ENCODE results near the gene NPPA.

Gene NPPA

GRCh38 chr1:11842154-11843041 is 5.2 kb downstream of the NPPA start:
- no peak for DNase-seq (ENCODE audit: low read depth in 2 of 2)

- DNase-seq (ENCODE audit: low read depth in 2 of 2) = no peak
These were observed 6.1 kb downstream of the NPPA start for GRCh38 chr1:11841245-11842153.

GRCh38 chr1:11839727-11840705 is 7.6 kb downstream of the NPPA start:
- no peak for DNase-seq (ENCODE audit: low read depth in 2 of 2)

GRCh38 chr1:11838349-11839272 is 9.0 kb downstream of the NPPA start:
- DNase-seq (ENCODE audit: low read depth in 2 of 2) = peak in 1 of 2 experiments; percentile 15

GRCh38 chr1:11837767-11838348 is 9.7 kb downstream of the NPPA start:
- DNase-seq (ENCODE audit: low read depth in 2 of 2) = no peak

GRCh38 chr1:11836955-11837766 is 10.4 kb downstream of the NPPA start:
- no peak for DNase-seq (ENCODE audit: low read depth in 2 of 2)

- DNase-seq (ENCODE audit: low read depth in 2 of 2) = no peak
These were observed 11.9 kb downstream of the NPPA start for GRCh38 chr1:11835441-11836225.

GRCh38 chr1:11833900-11834299 is 13.7 kb downstream of the NPPA start:
- DNase-seq (ENCODE audit: low read depth in 2 of 2) = no peak

GRCh38 chr1:11833497-11833896 is 14.1 kb downstream of the NPPA start:
- DNase-seq (ENCODE audit: low read depth in 2 of 2) = no peak

- no peak for DNase-seq (ENCODE audit: low read depth in 2 of 2)
These were observed 15.4 kb downstream of the NPPA start for GRCh38 chr1:11831945-11832725.

- no peak for DNase-seq (ENCODE audit: low read depth in 2 of 2)
These were observed 19.1 kb downstream of the NPPA start for GRCh38 chr1:11828511-11828910.

- no peak for DNase-seq (ENCODE audit: low read depth in 2 of 2)
These were observed 20.6 kb downstream of the NPPA start for GRCh38 chr1:11826946-11827345.

- no peak for DNase-seq (ENCODE audit: low read depth in 2 of 2)
These were observed 22.5 kb downstream of the NPPA start for GRCh38 chr1:11825131-11825530.

GRCh38 chr1:11823366-11824137 is 24.0 kb downstream of the NPPA start:
- no peak for DNase-seq (ENCODE audit: low read depth in 2 of 2)

GRCh38 chr1:11822091-11822490 is 25.5 kb downstream of the NPPA start:
- no peak for DNase-seq (ENCODE audit: low read depth in 2 of 2)

GRCh38 chr1:11817192-11817591 is 30.4 kb downstream of the NPPA start:
- DNase-seq (ENCODE audit: low read depth in 2 of 2) = no peak

GRCh38 chr1:11813021-11813420 is 34.6 kb downstream of the NPPA start:
- no peak for DNase-seq (ENCODE audit: low read depth in 2 of 2)

Data from fibroblast of skin of left quadriceps (primary cell).